Activated CD8-positive, alpha-beta memory T cell treated with anti-CD3 and anti-CD28 coated beads, Interleukin-2, amount 50 U/mL, for 48 hours (primary cell): ENCODE data around the gene ZNF606.
A peak's percentile ranks its signal among the peaks of the same experiment; 100 is the strongest.
"Not testable (repeated sequence)": the region's sequence is repeated elsewhere in the genome, so short reads cannot be mapped to it uniquely, and the experiment has no call there.

Experiments used
- DNase-seq: peaks from one replicate; pipeline ENCODE4 v3.0.0-alpha.2; 2020

ZNF606 gene

DNA sequence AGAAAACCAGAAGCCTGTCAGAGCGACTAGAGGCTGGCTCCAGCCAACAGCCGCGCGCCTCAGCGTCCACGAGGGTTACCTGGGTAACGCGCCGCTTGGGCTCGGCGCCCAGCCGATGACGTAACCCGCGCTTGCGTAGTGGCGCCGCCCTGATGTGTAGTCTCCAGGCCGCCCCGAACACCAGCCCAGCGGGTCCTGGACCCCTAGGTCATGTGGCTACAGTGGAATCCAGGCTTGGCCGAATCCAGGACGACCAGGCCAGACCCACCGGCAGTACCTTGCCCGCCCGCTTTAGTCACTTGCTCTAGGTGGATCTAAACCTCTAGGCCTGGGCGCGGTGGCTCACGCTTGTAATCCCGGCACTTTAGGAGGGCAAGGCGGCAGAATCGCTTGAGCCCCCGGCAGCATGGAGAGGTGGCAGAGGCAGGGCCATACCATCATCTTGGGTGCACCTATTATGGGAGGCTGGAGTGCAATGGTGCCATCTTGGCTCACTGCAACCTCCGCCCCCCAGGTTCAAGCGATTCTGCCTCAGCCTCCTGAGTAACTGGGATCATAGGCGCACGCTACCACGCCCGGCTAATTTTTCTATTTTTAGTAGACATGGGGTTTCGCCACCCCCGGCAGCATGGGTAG, 7.2 kb upstream of the ZNF606 start:
- peak; percentile 80 for DNase-seq

DNA sequence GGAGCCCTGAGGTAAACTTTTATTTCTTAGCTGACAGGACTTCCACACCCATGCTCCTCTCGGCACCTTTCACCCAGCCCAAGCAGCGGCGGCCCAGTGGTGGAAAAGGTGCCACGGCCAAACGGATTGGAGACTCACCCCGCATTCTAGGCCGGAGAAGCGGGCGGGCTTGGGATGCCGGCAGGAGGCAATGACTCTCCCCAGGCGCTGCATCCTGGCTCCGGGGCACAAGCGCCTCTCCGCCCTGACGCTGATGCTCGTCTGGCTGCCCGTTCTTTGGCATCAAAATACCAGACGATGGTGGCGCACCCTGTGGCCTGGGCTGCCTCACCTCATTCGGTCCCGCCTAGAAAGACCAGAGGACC, 6.7 kb upstream of the ZNF606 start:
- no peak for DNase-seq

DNA sequence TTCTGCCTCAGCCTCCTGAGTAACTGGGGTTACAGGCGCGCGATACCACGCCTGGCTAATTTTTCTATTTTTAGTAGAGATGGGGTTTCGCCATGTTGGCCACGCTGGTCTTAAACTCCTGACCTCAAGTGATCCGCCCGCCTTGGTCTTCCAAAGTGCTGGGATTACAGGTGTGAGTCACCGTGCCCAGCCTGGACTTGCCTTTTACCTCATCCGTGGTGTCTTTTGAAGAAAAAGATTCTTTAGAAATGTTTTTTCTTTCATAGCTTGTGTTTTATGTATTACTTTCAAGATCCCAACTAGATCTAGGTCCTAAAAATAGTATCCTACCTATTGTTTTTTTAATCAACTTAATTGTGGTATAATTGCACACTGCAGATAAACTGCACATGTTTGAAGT, 6.3 kb upstream of the ZNF606 start:
- DNase-seq, result not testable (repeated sequence)

DNA sequence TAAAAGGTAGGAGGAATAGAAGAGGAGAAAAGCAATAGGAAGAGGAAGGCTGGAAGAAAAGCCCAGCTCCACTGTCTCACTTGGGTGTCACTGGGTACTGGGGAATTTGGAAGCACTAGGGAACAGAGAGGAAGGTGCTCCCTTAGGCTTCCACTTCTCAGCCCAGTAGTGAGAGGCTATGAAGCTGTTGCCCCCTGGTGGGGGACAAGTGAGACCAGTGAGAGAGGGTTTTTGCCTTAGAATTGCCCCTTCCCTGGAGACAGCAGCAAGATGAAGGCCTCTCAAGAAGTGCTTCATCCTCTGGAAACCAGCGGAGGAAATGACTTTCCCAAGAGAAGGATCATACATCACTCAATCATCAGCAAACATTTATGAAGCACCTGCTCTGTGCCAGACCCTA, 4.7 kb upstream of the ZNF606 start:
- DNase-seq, result no peak

DNA sequence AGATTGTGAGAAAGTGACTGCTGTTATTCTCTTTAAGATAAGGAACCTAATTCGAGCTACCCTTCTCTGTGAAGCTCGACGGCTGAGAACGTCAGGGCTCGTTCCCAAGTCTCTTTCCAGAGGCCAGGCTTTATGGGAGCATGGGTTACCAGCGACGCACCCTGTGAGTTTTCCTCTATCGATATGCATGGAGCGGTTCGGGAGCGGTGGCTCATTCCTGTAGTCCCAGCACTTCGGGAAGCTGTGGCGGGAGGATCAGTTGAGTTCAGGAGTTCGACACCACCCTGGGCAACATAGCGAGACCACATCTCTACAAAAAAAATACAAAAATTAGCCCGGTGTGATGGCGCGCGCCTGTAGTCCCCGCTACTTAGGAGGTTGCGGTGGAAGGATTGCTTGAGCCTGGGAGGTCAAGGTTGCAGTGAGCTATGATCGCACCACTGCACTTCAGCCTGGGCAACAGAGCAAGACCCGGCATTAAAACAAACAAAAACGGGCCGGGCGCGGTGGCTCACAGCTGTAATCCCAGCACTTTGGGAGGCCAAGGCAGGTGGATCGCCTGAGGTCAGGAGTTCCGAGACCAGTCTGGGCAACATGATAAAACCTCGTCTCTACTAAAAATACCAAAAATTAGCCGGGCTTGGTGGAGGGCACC, 681 bp upstream of the ZNF606 start:
- no peak for DNase-seq

DNA sequence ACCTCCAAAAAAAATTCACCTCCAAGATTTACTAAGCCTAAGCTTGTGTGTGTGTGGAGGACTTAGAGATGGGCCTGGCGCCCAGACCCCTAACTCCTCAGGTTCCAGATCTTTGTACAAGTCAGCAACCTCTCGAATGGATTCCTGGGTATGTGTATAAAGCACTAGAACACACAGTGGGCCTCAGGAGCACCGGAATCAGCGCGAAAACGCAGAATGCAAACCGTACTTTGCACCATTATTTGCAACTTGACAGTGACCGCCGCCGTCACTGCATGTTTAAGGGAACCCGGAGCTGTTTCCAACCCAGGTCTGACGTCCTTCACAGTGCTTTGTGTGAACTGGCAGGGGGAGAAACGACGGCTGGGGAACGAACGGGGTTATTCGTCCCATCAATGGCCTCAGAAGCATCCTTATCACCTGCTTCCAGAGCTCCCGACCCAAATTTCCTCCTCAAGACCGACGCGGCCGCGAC, 688 bp downstream of the ZNF606 start:
- no peak for DNase-seq

DNA sequence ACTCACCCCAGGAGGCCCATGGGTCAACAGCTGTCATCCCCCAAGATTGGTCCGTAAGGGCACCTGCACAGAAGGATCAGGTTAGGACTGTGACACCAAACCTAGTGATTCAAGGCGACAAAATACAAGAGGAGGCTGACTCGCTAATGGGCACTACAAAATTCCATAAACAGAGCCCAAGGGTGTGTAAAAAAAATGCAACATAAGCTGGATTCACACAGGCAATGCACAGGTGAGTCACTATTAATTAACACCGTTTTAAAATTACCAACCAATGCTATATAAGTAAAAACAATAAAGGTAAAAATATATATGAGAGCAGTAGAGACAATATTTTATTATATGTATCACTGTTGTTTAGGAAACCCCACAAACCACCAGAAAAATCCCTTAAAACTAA, 1.9 kb downstream of the ZNF606 start:
- DNase-seq, result no peak

DNA sequence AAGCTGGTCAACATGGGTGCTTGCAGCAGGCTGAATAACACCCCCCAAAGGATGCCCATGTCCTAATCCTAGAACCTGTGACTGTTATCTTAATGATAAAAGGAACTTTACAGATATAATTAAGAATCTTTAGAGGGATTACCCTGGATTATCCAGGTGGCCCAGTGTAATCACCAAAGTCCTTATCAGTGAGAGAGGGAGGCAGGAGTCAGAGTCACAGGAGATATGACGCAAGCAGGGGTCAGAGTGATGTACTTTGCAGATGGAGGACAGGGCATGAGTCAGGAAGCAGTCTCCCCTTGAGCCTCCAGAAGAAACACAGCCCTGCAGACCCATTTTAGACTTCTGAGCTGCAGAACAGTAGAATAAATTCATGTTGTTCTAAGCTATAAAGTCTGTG, 9.8 kb downstream of the ZNF606 start:
- no peak for DNase-seq

DNA sequence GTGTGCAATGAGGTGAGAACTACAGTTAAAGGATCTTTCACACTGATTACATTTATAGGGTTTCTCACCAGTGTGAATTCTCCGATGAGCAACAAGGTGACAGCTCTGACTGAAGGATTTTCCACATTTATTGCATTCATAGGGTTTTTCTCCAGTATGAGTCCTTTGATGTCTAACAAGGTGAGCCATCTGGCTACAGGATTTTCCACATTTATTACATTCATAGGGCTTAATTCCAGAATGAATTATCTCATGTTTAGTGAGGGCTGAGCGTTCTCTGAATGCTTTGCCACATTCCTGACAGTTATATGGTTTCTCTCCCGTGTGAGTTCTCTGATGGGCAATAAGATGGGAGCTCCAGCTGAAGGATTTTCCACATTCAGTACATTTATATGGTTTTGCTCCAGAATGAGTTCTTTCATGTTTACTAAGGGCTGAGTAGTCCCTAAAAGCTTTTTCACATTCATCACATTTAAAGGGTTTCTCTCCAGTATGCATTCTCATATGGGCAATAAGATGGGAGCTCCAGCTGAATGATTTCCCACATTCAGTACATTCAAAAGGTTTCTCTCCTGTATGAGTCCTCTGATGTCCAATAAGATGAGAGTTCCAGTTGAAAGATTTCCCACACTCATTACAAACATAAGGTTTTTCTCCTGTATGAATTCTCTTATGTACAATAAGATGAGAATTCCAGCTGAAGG, 23.9 kb downstream of the ZNF606 start:
- DNase-seq, result no peak

DNA sequence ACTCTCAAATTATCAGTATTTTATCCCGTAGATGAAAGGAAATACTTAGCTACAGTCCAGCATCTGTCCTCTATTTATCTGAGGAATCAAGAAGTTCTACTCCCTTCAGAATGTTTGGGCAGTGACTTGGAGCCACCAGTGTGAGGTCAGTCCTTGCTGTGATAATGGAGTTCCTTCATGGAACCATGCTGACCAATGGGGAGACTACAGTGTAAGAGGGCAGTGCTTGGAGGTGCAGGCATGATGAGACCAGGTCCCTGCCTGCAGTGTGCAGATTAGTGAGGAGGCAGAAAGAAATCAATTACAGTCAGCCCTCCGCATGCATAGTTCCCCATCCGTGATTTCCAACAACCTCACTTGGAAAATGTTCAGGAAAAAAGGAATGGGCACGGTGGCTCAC, 28.2 kb downstream of the ZNF606 start, which contains the start of gene C19orf18:
Gene C19orf18 (minus strand): TSS at position 101 of the 400 bp plus-strand sequence. CDS start 102 bp downstream, outside the sequence.
- DNase-seq, result no peak

DNA sequence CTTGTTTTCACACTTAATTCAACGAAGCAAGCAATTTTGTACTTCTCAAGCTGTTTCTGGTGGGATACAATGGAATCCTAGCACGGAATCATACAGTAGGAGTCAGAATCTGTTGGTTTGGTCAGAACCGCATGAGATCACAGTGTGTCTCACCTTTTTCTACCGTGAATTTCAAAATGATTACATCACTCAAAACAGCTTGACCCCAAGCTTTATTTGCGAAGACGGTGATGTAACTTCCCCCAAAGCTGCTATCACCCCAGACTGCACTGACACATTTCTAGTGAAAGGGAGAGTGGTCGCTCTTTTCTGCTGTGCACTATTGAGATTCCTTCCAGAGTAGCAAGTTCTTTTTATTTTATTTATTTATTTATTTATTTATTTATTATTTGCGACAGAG, 37.9 kb downstream of the ZNF606 start:
- DNase-seq, result no peak

DNA sequence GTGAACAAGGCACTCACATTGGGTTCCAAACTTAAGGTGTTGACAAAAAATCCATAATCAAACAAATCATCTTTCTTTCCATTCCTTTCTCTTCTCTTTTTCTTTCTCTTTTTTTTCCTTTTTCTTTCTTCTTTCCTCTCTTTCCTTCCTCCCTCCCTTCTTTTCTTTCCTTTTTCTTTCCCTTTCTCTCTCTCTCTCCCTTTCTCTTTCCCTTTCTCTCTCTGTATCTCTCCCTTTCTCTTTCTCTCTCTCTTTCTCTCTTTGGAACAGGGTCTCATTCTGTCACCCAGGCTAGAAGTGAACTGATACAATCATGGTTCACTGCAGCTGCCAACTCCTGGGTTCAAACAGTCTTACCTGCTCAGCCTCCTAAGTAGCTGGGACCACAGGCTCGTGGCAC, 40.8 kb downstream of the ZNF606 start:
- no peak for DNase-seq

DNA sequence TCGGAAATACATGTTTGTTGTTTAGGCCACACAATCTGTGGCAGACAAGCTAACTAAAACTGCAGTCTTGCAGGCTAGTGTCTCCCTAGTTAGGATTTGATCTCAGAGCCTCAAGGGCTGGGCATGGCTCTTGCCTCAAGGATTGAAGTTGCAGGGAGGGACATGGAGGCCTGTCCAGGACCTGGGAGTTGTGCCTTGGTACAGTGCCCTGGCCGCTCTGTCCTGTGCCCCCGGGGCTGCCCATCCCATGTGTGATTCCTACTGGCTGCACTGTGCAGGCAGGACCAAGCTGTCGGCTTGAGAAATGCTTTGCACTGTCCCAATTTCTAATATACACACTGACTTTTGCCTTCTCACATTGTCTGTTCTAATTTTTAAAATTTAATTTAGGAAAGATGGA, 47.6 kb downstream of the ZNF606 start:
- DNase-seq, result no peak

DNA sequence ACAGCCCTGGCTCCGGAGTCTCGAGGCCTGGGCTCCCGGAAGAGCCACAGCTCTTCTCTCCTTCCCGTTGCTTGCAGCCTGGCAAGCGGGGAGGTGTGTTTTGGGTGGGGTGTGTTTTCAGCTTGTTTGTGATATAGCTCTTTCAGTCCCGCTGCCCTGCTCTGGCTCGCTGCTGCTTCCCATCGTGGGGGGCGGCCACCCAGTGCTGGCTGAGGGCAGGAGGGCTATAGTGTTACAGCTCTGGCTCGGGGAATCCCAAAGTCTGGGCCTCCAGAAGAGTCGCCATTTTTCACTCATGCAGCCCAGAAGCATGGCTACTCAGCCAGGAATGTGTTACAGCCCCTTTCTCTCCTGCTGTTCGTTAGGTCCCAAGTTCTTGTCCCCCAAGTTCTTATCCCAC, 52.9 kb downstream of the ZNF606 start:
- no peak for DNase-seq

DNA sequence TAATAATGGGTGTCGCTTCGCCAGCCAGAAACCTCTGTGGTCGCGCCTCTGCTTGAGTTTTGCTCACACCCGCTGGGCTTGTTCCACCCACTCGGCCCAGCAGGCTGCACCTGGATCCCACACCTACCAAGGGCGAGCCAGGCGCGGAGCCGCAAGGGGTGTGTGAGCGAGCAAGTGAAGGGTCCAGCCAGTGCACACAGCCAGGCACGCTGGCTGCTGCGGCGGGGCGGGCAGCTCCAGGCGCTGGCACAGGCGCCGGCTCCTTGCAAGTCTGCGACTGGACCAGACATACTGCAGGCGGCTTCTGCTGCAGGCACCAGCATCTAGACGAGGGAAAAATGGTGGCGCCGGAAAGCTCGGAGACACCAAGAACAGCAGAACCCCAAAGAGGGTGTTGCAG, 53.3 kb downstream of the ZNF606 start:
- DNase-seq, result no peak

DNA sequence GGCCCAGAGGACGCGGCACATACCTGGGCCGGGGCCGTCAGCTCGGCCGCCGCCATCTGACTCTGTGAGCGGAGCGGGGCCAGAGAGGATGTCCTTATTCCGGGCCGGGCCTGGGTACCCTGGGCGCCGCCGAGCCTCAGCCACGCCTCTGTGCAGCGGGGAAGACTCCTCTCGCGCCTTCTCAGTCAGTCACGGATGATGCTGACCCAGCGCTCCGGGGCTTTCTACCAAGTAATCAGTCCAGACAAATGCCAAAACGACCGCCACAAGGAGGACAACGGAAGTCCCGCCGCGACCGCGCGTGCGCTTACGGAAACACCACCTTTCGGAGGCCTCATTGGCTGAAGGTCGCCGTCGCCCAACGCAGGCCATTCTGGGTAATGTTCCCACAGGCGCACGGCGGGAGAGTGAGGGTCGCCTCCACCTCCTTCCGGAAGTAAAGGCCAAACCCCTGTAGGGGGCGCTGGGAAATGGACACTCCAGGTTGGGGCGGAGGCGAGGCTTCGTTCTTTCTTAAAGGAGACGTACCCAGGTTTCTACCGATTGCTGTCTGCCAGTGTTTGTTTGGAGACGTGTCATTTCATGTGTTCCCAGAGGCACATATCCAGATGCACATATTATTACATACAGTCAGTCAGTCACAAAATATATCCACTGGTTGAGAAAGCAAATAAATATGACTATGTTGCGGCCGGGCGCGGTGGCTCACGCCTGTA, 55.0 kb downstream of the ZNF606 start, which contains the start of gene ZNF256:
Gene ZNF256 (minus strand): TSS at position 288 of the 716 bp plus-strand sequence. CDS start 232 bp downstream, at position 56.
- peak; percentile 93 for DNase-seq

DNA sequence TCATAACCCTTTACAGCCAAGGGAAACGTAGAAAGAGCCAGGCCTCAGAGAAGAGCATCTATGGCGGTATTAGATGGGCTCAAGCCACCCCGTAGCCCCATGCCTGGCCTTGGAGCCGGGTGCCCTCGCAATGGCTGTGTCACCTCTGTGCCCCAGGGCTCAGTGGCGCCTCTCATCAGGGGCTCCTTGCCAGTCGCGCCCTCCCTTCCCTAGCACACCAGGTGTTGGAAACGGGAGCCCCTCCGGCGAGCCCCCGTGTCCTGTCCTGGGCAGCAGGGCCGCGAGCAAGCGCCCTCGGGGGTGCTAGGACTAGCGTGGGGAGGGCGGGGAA, 55.6 kb downstream of the ZNF606 start:
- DNase-seq, result no peak

DNA sequence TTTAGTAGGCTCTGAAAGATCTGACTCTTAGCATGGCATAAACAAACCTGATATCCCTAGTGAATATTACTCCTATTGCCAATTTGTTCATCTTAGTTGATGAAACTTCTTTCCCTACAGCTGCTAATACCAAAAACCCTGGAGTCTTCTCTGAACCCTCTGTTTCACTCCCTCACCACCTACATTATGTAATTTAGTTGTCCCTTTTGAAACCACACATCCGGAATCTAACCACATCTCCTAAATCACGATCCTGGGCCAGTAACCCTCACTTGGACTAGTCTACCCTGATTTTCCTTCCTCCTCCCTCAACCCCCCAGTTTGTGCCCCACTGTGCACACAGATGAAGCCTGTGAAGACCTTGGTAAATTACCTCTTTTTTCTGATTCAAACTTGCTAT, 56.3 kb downstream of the ZNF606 start:
- no peak for DNase-seq

DNA sequence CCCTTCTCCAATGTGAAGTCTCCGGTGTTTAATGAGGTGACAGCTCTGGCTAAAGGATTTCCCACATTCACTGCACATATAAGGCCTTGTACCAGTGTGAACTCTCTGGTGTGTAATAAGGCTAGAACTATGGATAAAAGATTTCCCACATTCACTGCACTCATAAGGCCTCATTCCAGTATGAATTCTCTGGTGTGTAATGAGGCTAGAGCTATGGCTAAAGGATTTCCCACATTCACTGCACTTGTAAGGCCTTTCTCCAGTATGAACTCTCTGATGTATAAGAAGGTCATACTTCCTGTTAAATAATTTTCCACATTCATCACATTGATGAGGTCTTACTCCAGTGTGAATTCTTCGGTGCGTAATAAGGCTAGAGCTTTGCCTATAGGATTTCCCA, 61.0 kb downstream of the ZNF606 start:
- no peak for DNase-seq

DNA sequence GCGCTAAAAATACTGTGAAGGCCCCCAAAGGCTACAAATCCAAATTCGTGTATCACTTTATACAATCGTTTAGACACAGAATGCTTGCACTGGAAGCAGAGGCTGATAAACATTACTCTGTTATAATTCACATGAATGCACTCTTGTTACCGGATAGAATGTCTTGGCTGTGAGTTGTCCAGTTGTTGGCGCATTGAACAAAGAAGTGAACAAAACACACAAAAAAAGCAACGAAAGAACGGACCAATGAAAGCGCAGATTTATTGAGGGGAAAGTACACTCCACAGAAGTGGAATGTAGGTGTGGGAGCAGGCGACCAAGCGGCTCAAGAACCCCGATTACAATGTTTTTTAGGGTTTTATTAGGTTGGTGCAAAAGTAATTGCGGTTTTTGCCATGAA, 66.9 kb downstream of the ZNF606 start:
- DNase-seq, result no peak

DNA sequence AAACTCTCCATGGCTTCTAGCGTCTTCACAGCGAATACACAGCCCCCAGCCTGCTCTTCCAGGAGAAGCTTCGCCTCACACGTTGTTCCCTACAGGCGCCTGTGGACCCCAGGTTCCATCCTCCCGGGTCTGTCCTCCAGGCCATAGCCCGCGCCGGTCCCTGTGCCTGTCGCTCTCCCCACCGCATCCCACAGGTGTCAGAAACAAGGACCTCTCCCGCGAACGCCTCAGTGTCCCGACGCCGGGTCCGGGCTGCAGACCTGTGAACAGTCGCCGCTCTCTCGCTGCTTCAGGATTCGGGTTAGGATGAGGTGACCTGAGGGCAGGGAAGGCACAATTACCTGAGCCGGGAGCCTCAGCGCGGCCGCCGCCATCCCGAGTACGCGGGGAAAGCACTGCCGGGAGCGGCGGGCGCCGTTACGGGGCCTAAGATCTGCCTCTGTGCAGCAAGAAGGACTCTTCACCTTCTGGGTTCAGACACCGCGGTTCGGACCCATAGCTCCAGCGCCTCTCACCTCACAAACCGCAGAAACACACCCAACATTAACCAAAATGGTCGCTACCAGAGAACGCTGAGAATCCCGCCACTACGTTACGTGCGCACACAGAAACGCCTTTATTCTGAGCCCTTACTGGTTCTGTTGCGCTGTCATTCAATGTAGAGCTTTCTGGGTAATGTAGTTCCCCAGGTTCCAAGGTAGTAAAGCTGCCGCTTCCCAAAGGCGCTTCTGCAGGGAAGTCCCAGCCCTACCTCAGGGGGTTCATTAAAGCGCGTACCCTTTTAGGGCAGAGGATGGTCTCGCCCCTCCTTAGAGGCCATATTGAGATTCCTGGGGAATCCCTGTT, 67.6 kb downstream of the ZNF606 start, which contains the start of gene ZNF418:
Gene ZNF418 (minus strand): TSS at position 583 of the 846 bp plus-strand sequence. CDS start 1,580 bp downstream, outside the sequence.
- peak; percentile 61 for DNase-seq

DNA sequence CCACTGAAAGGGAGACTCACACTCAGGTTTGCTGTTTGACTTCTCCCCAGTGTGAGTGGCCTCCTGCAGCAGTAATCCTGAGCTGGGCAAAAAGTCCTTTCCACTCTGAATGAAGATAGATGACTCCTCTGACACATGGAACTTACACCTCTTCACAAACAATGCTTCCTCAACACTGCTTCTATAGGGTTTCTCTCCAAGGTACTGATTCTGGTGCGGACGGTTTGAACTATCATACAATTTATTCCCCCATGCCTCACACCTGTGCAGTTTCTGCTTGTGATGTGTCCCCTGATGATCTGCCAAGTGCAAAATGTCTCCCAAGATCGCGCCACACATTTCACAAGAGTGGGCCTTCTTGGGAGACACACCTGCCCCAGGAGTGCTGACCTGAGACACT, 75.0 kb downstream of the ZNF606 start:
- no peak for DNase-seq
